ENCODE results near the gene PDE7B.

Gene PDE7B

DNA sequence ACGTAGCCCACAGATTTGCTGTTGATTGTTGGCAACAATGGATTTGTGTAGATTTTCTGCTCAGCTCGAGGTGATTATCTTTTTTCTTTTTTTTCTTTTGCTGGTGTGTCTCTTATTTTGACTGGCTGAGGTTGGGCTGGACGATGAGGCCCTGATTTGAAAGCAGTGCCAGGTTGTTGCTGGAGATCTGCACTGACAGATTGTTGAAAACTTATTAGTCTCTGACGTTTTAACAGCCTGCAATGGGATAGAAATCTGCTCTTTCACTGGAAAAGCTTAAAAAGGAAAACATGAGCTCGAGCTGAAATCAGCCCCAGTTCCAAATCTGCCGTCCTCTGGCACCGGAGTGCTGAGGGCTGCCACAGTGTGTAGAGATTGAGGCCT lies 87.7 kb downstream of the PDE7B start:
- no peak for DNase-seq

- DNase-seq, result no peak
These were observed 89.2 kb downstream of the PDE7B start for GRCh38 chr6:135940616-135941167.

DNA sequence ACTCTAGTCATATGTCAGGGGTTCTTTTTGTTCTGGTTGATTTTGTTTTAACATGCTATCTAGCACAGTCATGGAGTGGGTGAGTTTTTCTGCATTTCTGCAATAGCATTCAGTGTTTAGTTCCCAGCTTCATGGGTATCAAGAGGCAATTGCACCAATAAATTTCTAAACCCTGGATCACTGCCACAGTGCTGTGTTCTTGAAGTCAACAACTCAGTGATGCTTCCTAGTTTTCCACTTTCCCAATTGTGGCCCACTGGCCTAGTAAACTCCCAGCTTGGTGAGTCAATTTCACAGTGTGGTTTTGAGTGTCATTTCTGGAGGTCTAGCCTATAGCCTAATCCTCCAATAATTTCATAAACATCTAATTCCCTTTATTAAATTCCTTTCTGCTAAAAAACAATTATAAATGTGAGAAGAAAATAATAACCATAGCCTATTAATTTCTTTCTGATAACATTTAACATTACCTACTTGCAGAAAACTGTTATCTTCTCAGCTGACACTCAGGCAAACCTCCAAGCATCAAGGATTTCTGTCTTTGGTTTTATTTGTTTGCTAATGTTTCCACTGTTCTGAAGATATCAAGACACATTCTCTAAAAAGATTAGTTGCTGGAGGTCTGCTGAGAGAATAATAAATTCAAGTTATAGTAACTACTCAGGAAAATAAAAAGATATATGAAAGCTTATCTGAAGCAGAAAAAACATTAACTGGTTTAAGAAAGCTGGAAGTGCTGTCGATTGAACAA lies 89.9 kb downstream of the PDE7B start:
- no peak for DNase-seq

DNA sequence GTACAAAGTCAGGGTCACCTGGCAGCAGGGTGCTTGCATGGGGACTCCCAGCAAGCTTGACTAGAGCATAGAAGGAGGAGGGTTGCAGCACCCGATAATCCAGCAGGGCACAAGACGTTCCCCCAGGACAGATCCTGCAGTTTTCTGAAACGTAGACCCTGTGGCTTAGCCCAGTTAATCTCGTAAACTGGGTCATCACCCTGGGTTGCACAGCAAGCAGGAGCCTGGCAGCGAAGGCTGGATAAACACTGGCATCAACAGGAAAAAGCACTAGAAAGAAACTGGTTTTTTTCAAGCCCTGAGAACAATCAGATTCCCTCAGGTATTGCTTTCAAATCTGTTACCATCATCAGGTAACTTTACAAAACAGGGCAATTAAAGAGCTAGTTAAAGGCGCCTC lies 92.6 kb downstream of the PDE7B start:
- DNase-seq, result no peak

DNA sequence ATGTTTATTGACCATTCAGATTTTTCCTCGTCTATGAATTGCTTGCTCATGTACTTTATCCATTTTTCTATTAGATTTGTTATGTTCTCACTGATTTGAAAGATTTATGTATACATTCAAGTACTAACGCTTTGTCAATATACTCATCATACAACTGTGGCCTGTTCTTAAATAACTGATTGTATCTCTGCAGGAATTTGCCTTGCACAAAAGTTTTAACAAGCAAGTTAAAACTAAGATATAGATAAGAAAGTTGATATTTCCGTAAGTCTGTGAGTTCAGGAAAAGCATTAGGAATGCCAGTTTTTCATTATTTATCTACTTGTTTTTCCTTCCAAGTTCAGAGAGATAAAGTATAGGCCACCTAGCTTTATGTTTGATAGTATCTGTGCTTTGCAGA lies 95.2 kb downstream of the PDE7B start:
- DNase-seq, result no peak

DNA sequence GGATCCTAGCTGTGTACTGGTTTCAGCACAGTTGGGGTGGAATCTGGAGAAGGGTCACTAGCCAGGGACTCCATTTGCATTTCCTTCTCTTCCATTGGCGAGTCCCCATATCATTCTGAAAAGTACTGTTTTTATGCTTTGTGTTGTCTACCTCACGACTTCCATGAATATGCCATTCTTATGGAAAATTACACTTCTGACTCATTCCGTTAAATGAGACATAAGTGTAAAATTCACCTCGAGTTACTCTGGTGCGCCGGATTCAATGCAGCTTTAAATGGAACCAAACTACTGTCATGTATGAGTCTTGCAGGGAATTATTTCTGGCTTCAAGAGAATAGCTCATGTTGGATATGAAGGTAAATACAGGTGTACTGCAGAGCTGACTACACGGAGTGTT lies 99.2 kb downstream of the PDE7B start:
- DNase-seq, result no peak

GRCh38 chr6:135951169-135951568 lies 99.7 kb downstream of the PDE7B start:
- DNase-seq, result no peak

GRCh38 chr6:135953818-135954217 lies 102.3 kb downstream of the PDE7B start:
- DNase-seq, result no peak

DNA sequence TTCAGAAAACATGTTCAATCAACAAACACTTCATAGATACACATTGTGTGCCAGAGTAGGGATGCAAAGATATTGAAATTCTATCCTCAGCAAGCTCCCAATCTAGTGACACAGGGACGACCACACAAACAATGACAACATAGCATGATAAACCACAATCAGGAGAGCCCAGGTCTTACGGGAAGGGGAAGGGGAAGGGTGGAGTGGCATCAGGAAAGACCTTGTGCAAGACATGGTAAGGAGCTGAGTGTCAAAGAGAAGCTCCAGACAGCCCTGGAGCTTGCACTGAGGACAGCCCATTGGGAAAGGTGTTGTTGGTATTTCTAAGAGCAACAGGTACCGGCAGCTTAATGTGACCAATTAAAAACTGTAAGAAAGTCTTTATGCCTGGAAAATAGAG lies 103.6 kb downstream of the PDE7B start:
- DNase-seq, result no peak

GRCh38 chr6:135962731-135963130 lies 111.2 kb downstream of the PDE7B start:
- no peak for DNase-seq

DNA sequence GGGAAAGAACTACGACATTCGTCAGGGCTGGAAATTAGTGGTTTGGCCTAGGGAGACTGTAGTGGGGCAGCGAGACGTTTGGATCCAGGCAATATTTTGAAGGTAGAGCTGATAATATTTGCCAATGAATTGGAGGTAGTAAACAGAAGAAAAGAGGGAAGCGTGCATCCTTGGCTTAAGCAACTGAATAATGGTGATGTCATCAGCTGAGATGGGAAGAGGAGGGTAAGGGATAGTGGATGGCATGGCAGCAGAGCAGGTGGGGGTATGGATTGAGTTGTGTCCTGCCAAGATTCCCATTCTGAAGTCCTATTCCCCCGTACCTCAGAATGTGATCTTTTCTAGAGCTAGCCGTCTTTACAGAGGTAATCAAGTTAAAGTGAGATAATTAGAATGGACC lies 119.2 kb downstream of the PDE7B start:
- no peak for DNase-seq

GRCh38 chr6:135971351-135971750 lies 119.8 kb downstream of the PDE7B start:
- DNase-seq, result no peak

DNA sequence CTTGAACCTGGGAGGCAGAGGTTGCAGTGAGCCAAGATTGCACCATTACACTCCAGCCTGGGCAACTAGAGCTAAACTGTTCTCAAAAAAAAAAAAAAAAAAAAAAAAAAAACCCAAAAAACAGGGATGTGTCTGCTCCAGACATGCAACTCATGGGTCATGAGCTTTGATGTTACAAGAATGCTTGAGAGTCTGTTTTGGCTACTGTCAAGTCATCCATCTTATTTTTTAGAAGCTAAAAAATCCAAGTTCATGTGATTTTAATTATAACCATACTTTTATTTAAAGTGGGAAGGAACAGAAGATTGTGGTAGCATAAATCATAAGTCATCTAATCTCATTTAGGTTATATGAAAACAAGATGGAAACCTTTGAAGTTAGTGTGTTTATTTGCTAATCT lies 120.6 kb downstream of the PDE7B start:
- DNase-seq, result no peak

- no peak for DNase-seq
These were observed 121.1 kb downstream of the PDE7B start for GRCh38 chr6:135972586-135972985.

DNA sequence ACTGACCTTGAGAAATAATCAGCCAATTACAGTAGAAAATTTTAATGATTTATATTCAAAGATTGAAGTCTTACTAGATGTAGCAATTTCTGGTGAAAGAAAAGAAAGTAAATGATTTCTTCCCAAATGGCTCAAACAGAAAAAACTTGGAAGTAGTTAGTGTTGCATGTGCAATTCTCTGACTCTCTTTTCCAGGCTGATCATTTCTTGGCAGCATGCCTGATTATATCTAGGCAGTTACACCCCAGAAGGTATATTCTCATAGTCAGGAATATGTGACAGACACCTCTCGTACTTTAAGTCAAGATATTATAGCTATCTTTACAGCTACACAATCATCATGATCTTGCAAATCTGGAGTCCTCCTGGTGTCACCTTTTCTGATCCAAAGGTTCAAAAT lies 122.9 kb downstream of the PDE7B start:
- no peak for DNase-seq

DNA sequence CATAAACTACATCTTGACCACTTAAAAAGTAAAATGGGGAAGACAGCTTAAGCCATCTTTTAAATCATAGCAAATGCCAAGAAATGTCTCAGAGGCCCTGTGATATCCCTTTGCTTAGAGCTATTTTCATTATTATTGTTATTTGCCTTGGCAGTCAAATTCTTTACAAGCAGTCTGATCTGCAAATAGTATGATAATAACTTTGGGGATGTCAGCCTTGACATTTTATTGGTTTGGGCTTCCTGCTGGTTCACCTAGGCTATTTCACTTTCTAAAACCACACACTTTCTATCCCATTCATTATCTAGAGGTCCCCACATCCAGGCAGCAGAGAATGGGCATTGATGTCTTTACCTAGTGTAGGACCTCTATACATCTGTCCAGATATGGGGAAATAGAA lies 125.1 kb downstream of the PDE7B start:
- DNase-seq, result no peak

- no peak for DNase-seq
These were observed 131.6 kb downstream of the PDE7B start for GRCh38 chr6:135983093-135983492.

GRCh38 chr6:135983718-135984343 lies 132.3 kb downstream of the PDE7B start:
- DNase-seq, result no peak

DNA sequence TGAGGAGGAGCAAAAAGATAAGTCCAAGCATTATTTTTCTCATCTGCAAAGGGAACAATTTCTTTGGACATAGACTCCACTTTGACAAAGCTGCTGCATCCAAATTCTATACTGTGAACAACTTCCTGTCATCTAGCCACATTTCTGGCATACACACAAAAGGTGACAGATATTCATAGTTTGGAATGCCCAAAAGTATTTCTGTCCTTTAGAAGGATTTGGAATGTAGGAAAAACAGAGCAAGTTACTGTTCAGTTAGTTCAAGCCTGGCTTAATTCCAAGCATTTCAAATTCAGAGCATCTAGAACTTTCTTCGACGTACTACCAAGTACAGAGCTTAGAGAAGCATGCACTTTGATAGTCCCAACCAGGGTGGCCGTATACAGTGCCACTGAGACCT lies 134.0 kb downstream of the PDE7B start:
- DNase-seq, result no peak

DNA sequence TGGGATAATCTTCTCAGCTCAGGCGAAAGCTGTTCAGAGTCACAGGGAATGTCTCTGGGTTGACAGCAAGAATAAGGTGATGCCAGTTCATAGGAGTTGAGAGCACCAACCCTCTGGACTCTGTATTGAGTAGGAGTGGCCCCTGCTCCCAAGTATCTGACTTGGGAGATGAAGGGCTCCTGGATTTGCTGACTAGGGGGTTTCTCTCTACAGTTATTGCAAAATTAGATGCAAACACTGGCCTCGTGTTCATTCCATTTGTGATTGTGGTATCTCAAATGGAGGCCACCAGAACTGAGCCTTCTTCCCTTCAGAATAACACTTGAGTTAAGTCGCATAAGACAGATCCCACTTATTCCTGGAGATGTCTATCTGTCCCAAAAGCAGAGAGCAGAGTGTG lies 135.7 kb downstream of the PDE7B start:
- DNase-seq, result no peak

DNA sequence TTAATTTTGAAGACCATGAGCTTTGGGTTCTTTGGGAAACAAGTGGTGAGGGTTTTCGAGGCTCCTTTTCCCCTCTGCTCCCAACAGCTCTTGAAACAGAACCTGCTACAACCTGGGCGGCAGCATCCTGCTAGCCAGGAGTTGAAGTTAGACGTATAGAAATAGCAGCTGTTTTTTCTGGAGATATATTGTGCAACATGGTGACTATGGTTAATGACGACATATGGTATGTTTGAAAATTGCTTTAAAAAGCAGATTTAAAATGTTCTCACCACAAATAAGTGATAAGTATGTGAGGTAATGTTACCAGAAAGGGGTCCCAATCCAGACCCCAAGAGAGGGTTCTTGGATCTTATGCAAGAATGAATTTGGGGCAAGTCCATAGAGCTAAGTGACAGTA lies 138.9 kb downstream of the PDE7B start:
- DNase-seq, result no peak

GRCh38 chr6:135990855-135991464 lies 139.5 kb downstream of the PDE7B start:
- DNase-seq, result no peak

DNA sequence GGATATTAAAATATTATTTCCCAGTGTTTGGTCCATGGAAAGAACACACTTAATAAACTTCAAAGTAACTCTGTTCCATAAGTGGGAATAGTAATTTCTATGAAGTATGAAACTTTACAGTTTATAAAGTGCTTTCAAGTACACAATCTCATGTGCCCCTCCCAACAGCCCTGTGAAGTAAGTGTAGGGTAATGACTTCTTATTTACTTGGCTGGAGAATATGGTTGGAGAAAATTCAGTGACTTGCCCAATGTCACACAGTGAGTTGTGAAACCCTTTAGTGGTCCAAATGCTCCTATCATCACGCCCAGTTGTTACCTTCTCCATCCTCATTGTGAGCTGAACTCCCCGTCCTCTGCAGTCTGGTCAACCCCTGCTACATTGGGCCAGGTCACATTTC lies 141.2 kb downstream of the PDE7B start:
- no peak for DNase-seq

DNA sequence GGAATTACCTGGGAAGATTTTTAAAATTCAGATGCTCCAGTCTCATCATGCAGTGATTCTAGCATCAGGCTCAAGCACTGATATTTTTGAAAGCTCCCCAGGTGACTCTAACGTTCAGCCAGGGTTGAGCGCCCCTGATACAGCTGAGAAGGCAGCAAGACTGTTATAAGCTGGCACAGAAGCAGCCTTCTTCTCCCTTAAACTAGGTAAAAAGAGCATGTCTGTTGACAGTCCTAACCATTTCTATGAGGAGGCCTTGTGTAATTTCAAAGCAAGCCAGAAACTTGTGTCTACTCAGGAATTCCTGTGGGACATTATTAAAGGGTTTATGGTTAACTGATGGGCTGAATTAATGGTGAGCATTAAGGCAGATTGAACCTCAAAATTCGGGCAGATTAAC lies 141.9 kb downstream of the PDE7B start:
- no peak for DNase-seq

Measured in CD4-positive, alpha-beta T cell treated with Interleukin-4 for 1 hour (primary cell).